K562 (cell line): ENCODE measurements around the gene SLC2A13. TPM values are rescaled to one million over a fixed set of nuclear protein-coding genes. Genes with fewer than 3 reads are reported as not detected.
"Not testable (repeated sequence)": the region's sequence is repeated elsewhere in the genome, so short reads cannot be mapped to it uniquely, and the experiment has no call there.

Source experiments
- ATAC-seq: fragments of 200-7000 bp; cut with Tn5 transposase; 3 replicates; pipeline ENCODE4 v1.9.1; 2020; ENCODE audit warnings: moderate library complexity
- BruUV-seq: library from RNA; stranded (reverse); fragments of 400-500 nt; replicated peaks from 2 replicates; lab custom pipeline; 2021; lab: Mats Ljungman, UMichigan
- CTCF ChIA-PET: fragments of 300-600 bp; formaldehyde crosslinking; extraction: SDS; loops from one replicate; lab custom pipeline; 2021; ENCODE audit warnings: low intra/inter-chr PET ratio; lab: Yijun Ruan, JAX
- POLR2A ChIA-PET: fragments of 300-600, 350-650 bp; sonication (Branson Sonifier 250); formaldehyde crosslinking; extraction: SDS; loops from one replicate; lab custom pipeline; 2021; ENCODE audit warnings: antibody characterized with exemption, inconsistent platforms; lab: Yijun Ruan, JAX
- DNase-seq, 4 experiments: peaks; one replicate each; pipeline versions ENCODE4 v3.0.0 to v3.0.0-alpha.2; 2011 to 2018; ENCODE audit warnings: low spot score in 3 of 4, mixed read lengths in 3 of 4; ENCODE audit errors: extremely low read depth in 1 of 4
- FAIRE-seq: peaks from 2 replicates; lab custom pipeline; 2011; peaks lifted over from hg19 to GRCh38; lab: Jason Lieb, UNC
- H2AFZ ChIP-seq: 2 replicates; pipeline ENCODE4 v1.6.0; 2011; ENCODE audit warnings: low read depth, low read length, control low read depth, inconsistent platforms
- H3K27ac ChIP-seq: fragments of 200-600 bp; 3 replicates; pipeline ENCODE4 v1.8.0; 2011; ENCODE audit warnings: low read depth, mild to moderate bottlenecking, control low read depth, inconsistent platforms, low read length, moderate library complexity, mixed read lengths; ENCODE audit errors: extremely low read depth
- H3K27me3 ChIP-seq, 2 experiments: fragments of 300-600 bp in 1 of 2; 2 replicates in 1 of 2; 3 replicates in 1 of 2; pipeline versions ENCODE4 v1.6.0 to v1.8.0; 2011; ENCODE audit warnings: inconsistent platforms in 2 of 2, low read length in 2 of 2, mild to moderate bottlenecking in 1 of 2, mixed read lengths in 1 of 2, moderate library complexity in 1 of 2; ENCODE audit not compliant: control insufficient read depth in 2 of 2, insufficient read depth in 2 of 2
- H3K36me3 ChIP-seq: fragments of 300-600 bp; 3 replicates; pipeline ENCODE4 v1.8.0; 2011; ENCODE audit warnings: mild to moderate bottlenecking, low read length, inconsistent platforms; ENCODE audit not compliant: control insufficient read depth, insufficient read depth
- H3K4me1 ChIP-seq, 2 experiments: fragments of 200-600 bp in 1 of 2; replicated peaks in 1 of 2; 2 replicates in 1 of 2; 3 replicates in 1 of 2; pipeline versions ENCODE4 v1.5.1 to v1.8.0; 2011; ENCODE audit warnings: inconsistent platforms in 2 of 2, low read length in 2 of 2, mild to moderate bottlenecking in 1 of 2, mixed read lengths in 1 of 2, moderate library complexity in 1 of 2; ENCODE audit not compliant: control insufficient read depth in 2 of 2, insufficient read depth in 2 of 2
- H3K4me2 ChIP-seq: 2 replicates; pipeline ENCODE4 v1.6.1; 2011; ENCODE audit warnings: low read length, control low read depth, inconsistent platforms, mixed read lengths; ENCODE audit not compliant: insufficient read depth
- H3K4me3 ChIP-seq: fragments of 200-600 bp; sonication (generic), shearing (Covaris generic); 2 replicates; pipeline ENCODE4 v1.5.1; 2016; ENCODE audit warnings: control low read depth, inconsistent platforms
- H3K79me2 ChIP-seq: fragments of 200-600 bp; 3 replicates; pipeline ENCODE4 v1.8.0; 2011; ENCODE audit warnings: low read length, inconsistent platforms; ENCODE audit not compliant: control insufficient read depth, insufficient read depth
- H3K9ac ChIP-seq, 2 experiments: 2 replicates each; pipeline versions ENCODE4 v1.6.0 to v1.6.1; 2011; ENCODE audit warnings: low read depth in 2 of 2, low read length in 2 of 2, control low read depth in 1 of 2, inconsistent platforms in 1 of 2, mild to moderate bottlenecking in 1 of 2, mixed read lengths in 1 of 2; ENCODE audit not compliant: insufficient read depth in 1 of 2
- H3K9me1 ChIP-seq: one replicate; pipeline ENCODE4 v1.6.0; 2011; ENCODE audit warnings: inconsistent platforms, mild to moderate bottlenecking, low read length, moderate library complexity; ENCODE audit not compliant: control insufficient read depth, insufficient read depth
- H3K9me3 ChIP-seq: replicated peaks from 2 replicates; pipeline ENCODE4 v1.5.1; 2011; ENCODE audit warnings: low read depth, low read length, inconsistent platforms; ENCODE audit not compliant: control insufficient read depth, insufficient read depth
- H4K20me1 ChIP-seq: replicated peaks from 2 replicates; pipeline ENCODE4 v1.6.1; 2011; ENCODE audit warnings: low read length, inconsistent platforms, mixed read lengths; ENCODE audit not compliant: control insufficient read depth, insufficient read depth
- ARID1B ChIP-seq: fragments of 450-650 bp; IDR thresholded peaks from 2 replicates; pipeline ENCODE4 v1.6.1; 2016; ENCODE audit warnings: antibody characterized with exemption, mild to moderate bottlenecking, inconsistent platforms
- BRD9 ChIP-seq: fragments of 450-650 bp; IDR thresholded peaks from 2 replicates; pipeline ENCODE4 v1.6.1; 2018; ENCODE audit warnings: low read depth; ENCODE audit not compliant: partially characterized antibody
- FOXK1 ChIP-seq: sonication (generic); formaldehyde crosslinking; IDR thresholded peaks from 2 replicates; pipeline ENCODE4 v1.8.0; 2022; ENCODE audit warnings: missing genetic modification reagents, mild to moderate bottlenecking, borderline replicate concordance
- RNF2 ChIP-seq: sonication (generic); IDR thresholded peaks from 2 replicates; pipeline ENCODE4 v1.6.1; 2016
- TFE3 ChIP-seq: fragments of 450-650 bp; formaldehyde crosslinking; IDR thresholded peaks from 2 replicates; pipeline ENCODE4 v1.4.0; 2020; ENCODE audit warnings: mild to moderate bottlenecking, mixed read lengths
- ZNF518B ChIP-seq: fragments of 250-450 bp; sonication (Bioruptor Pico); IDR thresholded peaks from 2 replicates; pipeline ENCODE4 v1.5.0; 2021; ENCODE audit warnings: mild to moderate bottlenecking, moderate library complexity
- WGBS: fragments of 100-300 bp; shearing (Covaris generic); methylation state at CpG from one replicate; pipeline ENCODE4 v1.1.6; 2016; ENCODE audit warnings: low coverage, mixed read lengths; ENCODE audit not compliant: insufficient coverage; ENCODE audit errors: missing lambda C conversion rate; 5-methylcytosine and 5-hydroxymethylcytosine counted together
- in situ Hi-C: fragments of 300-500 bp; cut with MboI; formaldehyde crosslinking; loops from 4 replicates; pipeline ENCODE4 v1.15.0; 2018; ENCODE audit warnings: inconsistent platforms, mixed read lengths
- intact Hi-C: fragments of 100-400 bp; cut with micrococcal nuclease; formaldehyde crosslinking; loops from 2 replicates; pipeline ENCODE4 v1.14.2; 2022
- polyA plus RNA-seq, 8 experiments: library from polyadenylated mRNA; depleted of rRNA in 4 of 8; stranded (reverse) in 5 of 8; unstranded in 3 of 8; fragments of >200 nt; fragmentation: Nextera tagmentation in 2 of 8; fragmentation: Illumina TruSeq in 1 of 8; extraction: Ambion mirVana in 2 of 8; extraction: Trizol in 1 of 8; gene quantifications; 2 replicates each; pipeline versions ENCODE4 v1.2.1 to v1.2.3, GENCODE V29; 2011 to 2014; ENCODE audit warnings: inconsistent platforms in 1 of 8, missing spikeins in 1 of 8
- total RNA-seq, 7 experiments: library from RNA; depleted of rRNA in 6 of 7; stranded (reverse); fragments of >200 nt in 6 of 7; fragmentation: Illumina TruSeq in 2 of 7; extraction: Trizol in 2 of 7; gene quantifications; 2 replicates each; pipeline versions ENCODE4 v1.2.1 to v1.2.3, GENCODE V29; 2011 to 2021; ENCODE audit warnings: low replicate concordance in 1 of 7
- TF ChIP-seq, protein P1 (sequence below): sonication (generic); formaldehyde crosslinking; IDR thresholded peaks from 2 replicates; pipeline ENCODE4 v1.8.0; 2022; ENCODE audit warnings: missing genetic modification reagents, mild to moderate bottlenecking, moderate library complexity, borderline replicate concordance
- TF ChIP-seq, protein P2 (sequence below): fragments of 450-650 bp; IDR thresholded peaks from 2 replicates; pipeline ENCODE4 v1.6.1; 2018; ENCODE audit not compliant: partially characterized antibody

SLC2A13 gene
- total and polyA plus RNA-seq, 9 of the 15 experiments (the other 6 are each of a cell fraction or from before 2014, with no cell fraction given): 1.7 to 12.4 (median 9.0) TPM

DNA sequence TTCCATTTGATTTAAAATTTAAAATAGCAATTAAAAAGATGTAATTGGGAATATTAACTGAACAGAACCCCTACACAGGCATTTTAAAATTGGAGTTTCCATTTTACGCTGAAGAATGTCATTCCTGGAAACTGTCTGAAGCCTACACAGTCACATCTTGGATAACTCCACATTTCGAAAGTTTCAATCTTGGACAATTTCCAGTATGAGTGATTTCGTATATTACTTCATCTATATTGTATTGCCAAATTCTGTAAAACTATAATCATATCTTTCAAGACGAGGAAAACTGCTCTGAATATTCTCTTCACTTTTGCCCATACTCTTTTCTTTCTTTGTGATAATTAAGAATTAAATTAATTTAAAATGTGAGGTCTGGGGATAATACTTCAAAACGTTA lies 292.1 kb downstream of the SLC2A13 start (continued):
- no peak for TF ChIP-seq TFE3
- TF ChIP-seq ARID1B: no peak
- TF ChIP-seq RNF2: no peak
- no peak for TF ChIP-seq BRD9
- TF ChIP-seq, protein P1, sequence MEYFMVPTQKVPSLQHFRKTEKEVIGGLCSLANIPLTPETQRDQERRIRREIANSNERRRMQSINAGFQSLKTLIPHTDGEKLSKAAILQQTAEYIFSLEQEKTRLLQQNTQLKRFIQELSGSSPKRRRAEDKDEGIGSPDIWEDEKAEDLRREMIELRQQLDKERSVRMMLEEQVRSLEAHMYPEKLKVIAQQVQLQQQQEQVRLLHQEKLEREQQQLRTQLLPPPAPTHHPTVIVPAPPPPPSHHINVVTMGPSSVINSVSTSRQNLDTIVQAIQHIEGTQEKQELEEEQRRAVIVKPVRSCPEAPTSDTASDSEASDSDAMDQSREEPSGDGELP: no peak
- TF ChIP-seq ZNF518B: no peak
- no peak for TF ChIP-seq FOXK1 (CRISPR knock-in tag)
- TF ChIP-seq, protein P2, sequence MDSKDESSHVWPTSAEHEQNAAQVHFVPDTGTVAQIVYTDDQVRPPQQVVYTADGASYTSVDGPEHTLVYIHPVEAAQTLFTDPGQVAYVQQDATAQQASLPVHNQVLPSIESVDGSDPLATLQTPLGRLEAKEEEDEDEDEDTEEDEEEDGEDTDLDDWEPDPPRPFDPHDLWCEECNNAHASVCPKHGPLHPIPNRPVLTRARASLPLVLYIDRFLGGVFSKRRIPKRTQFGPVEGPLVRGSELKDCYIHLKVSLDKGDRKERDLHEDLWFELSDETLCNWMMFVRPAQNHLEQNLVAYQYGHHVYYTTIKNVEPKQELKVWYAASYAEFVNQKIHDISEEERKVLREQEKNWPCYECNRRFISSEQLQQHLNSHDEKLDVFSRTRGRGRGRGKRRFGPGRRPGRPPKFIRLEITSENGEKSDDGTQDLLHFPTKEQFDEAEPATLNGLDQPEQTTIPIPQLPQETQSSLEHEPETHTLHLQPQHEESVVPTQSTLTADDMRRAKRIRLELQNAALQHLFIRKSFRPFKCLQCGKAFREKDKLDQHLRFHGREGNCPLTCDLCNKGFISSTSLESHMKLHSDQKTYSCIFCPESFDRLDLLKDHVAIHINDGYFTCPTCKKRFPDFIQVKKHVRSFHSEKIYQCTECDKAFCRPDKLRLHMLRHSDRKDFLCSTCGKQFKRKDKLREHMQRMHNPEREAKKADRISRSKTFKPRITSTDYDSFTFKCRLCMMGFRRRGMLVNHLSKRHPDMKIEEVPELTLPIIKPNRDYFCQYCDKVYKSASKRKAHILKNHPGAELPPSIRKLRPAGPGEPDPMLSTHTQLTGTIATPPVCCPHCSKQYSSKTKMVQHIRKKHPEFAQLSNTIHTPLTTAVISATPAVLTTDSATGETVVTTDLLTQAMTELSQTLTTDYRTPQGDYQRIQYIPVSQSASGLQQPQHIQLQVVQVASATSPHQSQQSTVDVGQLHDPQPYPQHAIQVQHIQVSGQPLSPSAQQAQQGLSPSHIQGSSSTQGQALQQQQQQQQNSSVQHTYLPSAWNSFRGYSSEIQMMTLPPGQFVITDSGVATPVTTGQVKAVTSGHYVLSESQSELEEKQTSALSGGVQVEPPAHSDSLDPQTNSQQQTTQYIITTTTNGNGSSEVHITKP: no peak

- H2AFZ ChIP-seq, H3K9me1 ChIP-seq, H3K79me2 ChIP-seq, H3K27me3 ChIP-seq, H3K4me2 ChIP-seq, H3K27ac ChIP-seq, ATAC-seq, H4K20me1 ChIP-seq, CTCF ChIA-PET, BruUV-seq, POLR2A ChIA-PET, DNase-seq, H3K36me3 ChIP-seq, intact Hi-C loops, FAIRE-seq, H3K4me3 ChIP-seq, H3K9me3 ChIP-seq, in situ Hi-C loops, H3K9ac ChIP-seq, H3K4me1 ChIP-seq: not testable (repeated sequence)
- WGBS: 90% methylated on average over 7 of the region's 10 CpGs
Measured at GRCh38 chr12:39812456-39812855, 293.4 kb downstream of the SLC2A13 start.
